ENCODE results near the gene SLC17A5. TPM values are rescaled to one million over a fixed set of nuclear protein-coding genes. Genes with fewer than 3 reads are reported as not detected.

SLC17A5 gene
- total and polyA plus RNA-seq, 2 donors (not counting 3 experiments of a cell fraction or from before 2014, with no cell fraction given) = 15.2 to 18.7 TPM

DNA sequence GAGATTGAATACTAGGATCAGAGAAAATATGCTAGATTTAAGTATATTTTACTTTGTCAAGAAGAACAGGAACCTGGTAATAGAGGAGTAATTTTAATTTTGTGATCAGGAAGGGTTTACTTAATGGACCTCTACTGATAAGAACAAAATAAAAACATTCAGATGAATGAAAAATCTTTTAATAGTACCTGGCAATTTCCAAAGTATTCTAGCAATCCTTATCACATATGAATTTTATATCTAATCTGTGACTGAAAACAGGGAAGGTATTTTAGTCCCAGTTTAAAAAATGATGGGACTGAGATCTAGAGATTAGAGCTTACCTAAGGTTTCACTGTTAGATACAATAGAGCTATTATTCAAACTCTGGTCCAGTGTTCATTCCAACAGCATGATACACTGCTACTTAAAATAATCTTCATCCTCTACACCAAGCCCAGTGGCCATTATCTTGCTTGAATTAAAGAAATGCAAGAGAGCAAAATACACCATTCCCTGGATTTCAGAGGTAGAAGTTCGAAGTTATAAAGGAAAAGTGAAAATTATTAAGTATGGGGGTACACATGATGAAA, 13.5 kb downstream of the SLC17A5 start:
- POLR2A ChIA-PET = no interaction called here
- TF ChIP-seq, protein P1, sequence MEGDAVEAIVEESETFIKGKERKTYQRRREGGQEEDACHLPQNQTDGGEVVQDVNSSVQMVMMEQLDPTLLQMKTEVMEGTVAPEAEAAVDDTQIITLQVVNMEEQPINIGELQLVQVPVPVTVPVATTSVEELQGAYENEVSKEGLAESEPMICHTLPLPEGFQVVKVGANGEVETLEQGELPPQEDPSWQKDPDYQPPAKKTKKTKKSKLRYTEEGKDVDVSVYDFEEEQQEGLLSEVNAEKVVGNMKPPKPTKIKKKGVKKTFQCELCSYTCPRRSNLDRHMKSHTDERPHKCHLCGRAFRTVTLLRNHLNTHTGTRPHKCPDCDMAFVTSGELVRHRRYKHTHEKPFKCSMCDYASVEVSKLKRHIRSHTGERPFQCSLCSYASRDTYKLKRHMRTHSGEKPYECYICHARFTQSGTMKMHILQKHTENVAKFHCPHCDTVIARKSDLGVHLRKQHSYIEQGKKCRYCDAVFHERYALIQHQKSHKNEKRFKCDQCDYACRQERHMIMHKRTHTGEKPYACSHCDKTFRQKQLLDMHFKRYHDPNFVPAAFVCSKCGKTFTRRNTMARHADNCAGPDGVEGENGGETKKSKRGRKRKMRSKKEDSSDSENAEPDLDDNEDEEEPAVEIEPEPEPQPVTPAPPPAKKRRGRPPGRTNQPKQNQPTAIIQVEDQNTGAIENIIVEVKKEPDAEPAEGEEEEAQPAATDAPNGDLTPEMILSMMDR (IDR thresholded peaks at IDR 0.05; ENCODE audit: extremely low read depth in 1 of 2, insufficient read depth in 1 of 2, low read depth in 1 of 2, low read length in 2 of 2) = no peak
- TF ChIP-seq, protein P2, sequence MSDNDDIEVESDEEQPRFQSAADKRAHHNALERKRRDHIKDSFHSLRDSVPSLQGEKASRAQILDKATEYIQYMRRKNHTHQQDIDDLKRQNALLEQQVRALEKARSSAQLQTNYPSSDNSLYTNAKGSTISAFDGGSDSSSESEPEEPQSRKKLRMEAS (IDR thresholded peaks at IDR 0.05; ENCODE audit: insufficient read depth, insufficient read length) = no peak
- TF ChIP-seq EZH2 (IDR thresholded peaks at IDR 0.05; ENCODE audit: borderline replicate concordance, low read depth, low read length, severe bottlenecking) (no peak), POLR2AphosphoS5 (IDR thresholded peaks at IDR 0.05; ENCODE audit: insufficient read depth, low read depth, low read length) (no peak), JUN (IDR thresholded peaks at IDR 0.05; ENCODE audit: borderline replicate concordance, insufficient read depth, insufficient read length, low read depth) (no peak), POLR2A (IDR thresholded peaks at IDR 0.05; ENCODE audit: low read depth, low read length) (no peak), MYC (IDR thresholded peaks at IDR 0.05; ENCODE audit: low read depth, low read length) (no peak), FOS (IDR thresholded peaks at IDR 0.05; ENCODE audit: borderline replicate concordance, insufficient read depth, low read length) (no peak), GATA2 (IDR thresholded peaks at IDR 0.05; ENCODE audit: insufficient read depth, insufficient read length, low read depth, low read length) (no peak)
- no peak for DNase-seq (ENCODE audit: low read depth, low spot score)
- peaks cover 0 to 2% of the 10 kb centered on the region in 2 experiments for H3K36me3 ChIP-seq (ENCODE audit: control insufficient read depth in 2 of 2, extremely low read depth in 1 of 2, insufficient read depth in 2 of 2, low read length in 2 of 2)
- intact Hi-C loops (cut with micrococcal nuclease) = no loop called here
- no TSS peak for BruUV-seq (replicated peaks)
- no peaks in the 10 kb centered on the region for H3K27me3 ChIP-seq (ENCODE audit: control insufficient read depth in 2 of 2, insufficient read depth in 2 of 2, low read length in 2 of 2)
- peaks cover 4% of the 10 kb centered on the region for H3K4me1 ChIP-seq (ENCODE audit: control insufficient read depth, extremely low read depth, insufficient read depth, low read length)
- no peak for FAIRE-seq
- CTCF ChIA-PET = interaction anchor here (2.5 kb wide), 1 partner anchor 13 kb away, joined by 9 read pairs; the partner anchor contains the start of gene SLC17A5
- H3K4me3 ChIP-seq (replicated peaks in 1 of 3; ENCODE audit: insufficient read depth in 1 of 3, low read depth in 1 of 3, low read length in 3 of 3) = no peak overlapping the region
- H3K4me2 ChIP-seq (ENCODE audit: insufficient read depth, low read length) = no peak overlapping the region
- H4K20me1 ChIP-seq (replicated peaks; ENCODE audit: control insufficient read depth, extremely low read depth, insufficient read depth, low read length) = no peaks in the 10 kb centered on the region
- H3K9ac ChIP-seq (replicated peaks; ENCODE audit: extremely low read depth, insufficient read depth, low read length) = no peak overlapping the region
- no peaks in the 10 kb centered on the region for H3K79me2 ChIP-seq (ENCODE audit: control insufficient read depth, insufficient read depth, low read length)
- H3K27ac ChIP-seq (ENCODE audit: insufficient read depth, low read depth, low read length) = no peak overlapping the region
- H3K9me1 ChIP-seq (replicated peaks; ENCODE audit: control insufficient read depth, extremely low read depth, insufficient read depth, low read length) = no peaks in the 10 kb centered on the region
- no peaks in the 10 kb centered on the region for H3K9me3 ChIP-seq (replicated peaks; ENCODE audit: control insufficient read depth, insufficient read depth, low read length)
- no peak overlapping the region for H2AFZ ChIP-seq (ENCODE audit: low read depth, low read length)
- dilution Hi-C loops (cut with MboI; ENCODE audit: extremely low pct_ligation_motif_present, low sequenced_read_pairs) = no loop called here
